HepG2 (cell line): Measurements from ENCODE around the gene RFTN1. TPM values are rescaled to one million over a fixed set of nuclear protein-coding genes. Genes with fewer than 3 reads are reported as not detected.

Source experiments
- ASH2L ChIP-seq: fragments of 300-600, 200-600 bp; sonication (generic); IDR thresholded peaks from 2 replicates; pipeline ENCODE4 v1.7.0; 2017; ENCODE audit warnings: low read depth, mild to moderate bottlenecking, moderate library complexity, mixed read lengths, low read length; ENCODE audit not compliant: insufficient read length
- ATF6 ChIP-seq: sonication (generic); formaldehyde crosslinking; conservative IDR thresholded peaks from 2 replicates; pipeline ENCODE4 v1.4.0; 2020; ENCODE audit warnings: missing genetic modification reagents
- CC2D1A ChIP-seq: sonication (generic); formaldehyde crosslinking; IDR thresholded peaks from 2 replicates; pipeline ENCODE4 v1.8.1; 2023; ENCODE audit warnings: mild to moderate bottlenecking, missing genetic modification reagents
- HMGXB4 ChIP-seq, 2 experiments: sonication (generic) in 1 of 2; formaldehyde crosslinking in 1 of 2; IDR thresholded peaks; 2 replicates each; pipeline versions ENCODE4 v1.4.0 to v1.6.1; 2018 to 2020; ENCODE audit warnings: missing genetic modification reagents in 2 of 2, borderline replicate concordance in 1 of 2, low read depth in 1 of 2, mild to moderate bottlenecking in 1 of 2, missing biosample characterization in 1 of 2
- IRF9 ChIP-seq: sonication (generic); formaldehyde crosslinking; IDR thresholded peaks from 2 replicates; pipeline ENCODE4 v1.8.0; 2022; ENCODE audit warnings: missing genetic modification reagents, mild to moderate bottlenecking, borderline replicate concordance
- RFX3 ChIP-seq: IDR thresholded peaks from 2 replicates; pipeline ENCODE4 v1.6.1; 2016; ENCODE audit warnings: missing biosample characterization, missing genetic modification reagents
- ZBTB8A ChIP-seq: sonication (generic); formaldehyde crosslinking; IDR thresholded peaks from 2 replicates; pipeline ENCODE4 v1.4.0; 2020; ENCODE audit warnings: mild to moderate bottlenecking, low read depth, missing genetic modification reagents, borderline replicate concordance
- ZFAT ChIP-seq: sonication (generic); formaldehyde crosslinking; conservative IDR thresholded peaks from 2 replicates; pipeline ENCODE4 v1.8.1; 2023; ENCODE audit warnings: missing genetic modification reagents, inconsistent platforms
- ZNF282 ChIP-seq: fragments of 450-650 bp; IDR thresholded peaks from 2 replicates; pipeline ENCODE4 v1.6.1; 2018; ENCODE audit not compliant: partially characterized antibody
- ZNF563 ChIP-seq: sonication (generic); formaldehyde crosslinking; IDR thresholded peaks from 2 replicates; pipeline ENCODE4 v1.8.0; 2022; ENCODE audit warnings: mild to moderate bottlenecking, moderate library complexity, missing genetic modification reagents
- ZNF580 ChIP-seq: IDR thresholded peaks from 2 replicates; pipeline ENCODE4 v1.6.1; 2016; ENCODE audit warnings: low read depth, borderline replicate concordance
- polyA plus RNA-seq, 8 experiments: library from polyadenylated mRNA; depleted of rRNA in 3 of 8; stranded (reverse) in 7 of 8; unstranded in 1 of 8; fragments of >200 nt; fragmentation: Illumina TruSeq in 4 of 8; extraction: Trizol in 4 of 8; gene quantifications; 2 replicates each; pipeline versions ENCODE4 v1.2.1 to v1.2.3, GENCODE V29; 2011 to 2016; ENCODE audit warnings: low read depth in 4 of 8, missing spikeins in 1 of 8, mixed read lengths in 1 of 8; ENCODE audit not compliant: insufficient read depth in 1 of 8
- total RNA-seq, 5 experiments: library from RNA; depleted of rRNA; stranded (reverse); fragments of >200 nt; fragmentation: Illumina TruSeq; extraction: Trizol; gene quantifications; 2 replicates each; pipeline ENCODE4 v1.2.3, GENCODE V29; 2016; ENCODE audit warnings: low read depth in 1 of 5
- TF ChIP-seq, protein P1 (sequence below): sonication (generic); formaldehyde crosslinking; conservative IDR thresholded peaks from 2 replicates; pipeline ENCODE4 v1.4.0; 2020; ENCODE audit warnings: missing genetic modification reagents

Gene RFTN1
- total and polyA plus RNA-seq, 2 of the 13 experiments (the other 11 are each of a cell fraction or from before 2014, with no cell fraction given) = not detected

GRCh38 chr3:16303037-16303575 lies 210.4 kb downstream of the RFTN1 start (continued):
- TF ChIP-seq RFX3 (CRISPR knock-in tag) (no peak), ZNF563 (no peak), ZFAT (CRISPR knock-in tag) (no peak), ZNF580 (CRISPR knock-in tag) (no peak), ASH2L (no peak), ZBTB8A (CRISPR knock-in tag) (no peak), IRF9 (CRISPR knock-in tag) (no peak), ATF6 (CRISPR knock-in tag) (no peak), HMGXB4 (CRISPR knock-in tag; IDR thresholded peaks at IDR 0.05; ENCODE audit: borderline replicate concordance in 1 of 2, low read depth in 1 of 2) (no peak), CC2D1A (CRISPR knock-in tag) (no peak), ZNF282 (no peak)
- TF ChIP-seq, protein P1, sequence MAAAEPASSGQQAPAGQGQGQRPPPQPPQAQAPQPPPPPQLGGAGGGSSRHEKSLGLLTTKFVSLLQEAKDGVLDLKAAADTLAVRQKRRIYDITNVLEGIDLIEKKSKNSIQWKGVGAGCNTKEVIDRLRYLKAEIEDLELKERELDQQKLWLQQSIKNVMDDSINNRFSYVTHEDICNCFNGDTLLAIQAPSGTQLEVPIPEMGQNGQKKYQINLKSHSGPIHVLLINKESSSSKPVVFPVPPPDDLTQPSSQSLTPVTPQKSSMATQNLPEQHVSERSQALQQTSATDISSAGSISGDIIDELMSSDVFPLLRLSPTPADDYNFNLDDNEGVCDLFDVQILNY (CRISPR knock-in tag) = no peak
